22Rv1 (cell line): ENCODE results near the gene ENO4.

Source experiments
- H3K27ac ChIP-seq: fragments of 450-650 bp; 2 replicates; pipeline ENCODE4 v1.5.1; 2017
- ZFX ChIP-seq: fragments of 450-650 bp; IDR thresholded peaks from 2 replicates; pipeline ENCODE4 v1.6.1; 2017; ENCODE audit warnings: antibody characterized with exemption, borderline replicate concordance
- TF ChIP-seq, protein P1 (sequence below): fragments of 450-650 bp; IDR thresholded peaks from 2 replicates; pipeline ENCODE4 v1.5.1; 2017; ENCODE audit warnings: mild to moderate bottlenecking

ENO4 gene

DNA sequence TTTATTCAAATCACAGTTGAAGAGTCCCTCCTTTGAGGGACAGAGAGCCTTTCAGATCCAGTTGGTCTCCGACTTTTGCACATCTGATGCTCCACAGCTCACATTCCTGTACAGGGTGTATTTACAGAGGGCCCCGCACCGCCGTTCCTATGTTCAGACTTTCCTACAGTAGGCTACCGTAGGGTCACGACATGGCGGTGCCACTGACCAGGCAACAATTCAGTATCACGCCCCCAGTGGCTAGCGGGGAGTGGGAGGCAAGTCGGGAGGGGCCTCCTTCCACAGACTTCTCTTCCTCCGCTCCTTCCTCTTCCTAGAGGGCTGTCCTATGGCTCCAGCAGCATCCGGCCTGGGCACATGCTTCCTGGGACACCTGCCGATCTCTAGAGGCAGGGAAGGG is 40.6 kb upstream of the ENO4 start:
- TF ChIP-seq ZFX = no peak
- TF ChIP-seq, protein P1, sequence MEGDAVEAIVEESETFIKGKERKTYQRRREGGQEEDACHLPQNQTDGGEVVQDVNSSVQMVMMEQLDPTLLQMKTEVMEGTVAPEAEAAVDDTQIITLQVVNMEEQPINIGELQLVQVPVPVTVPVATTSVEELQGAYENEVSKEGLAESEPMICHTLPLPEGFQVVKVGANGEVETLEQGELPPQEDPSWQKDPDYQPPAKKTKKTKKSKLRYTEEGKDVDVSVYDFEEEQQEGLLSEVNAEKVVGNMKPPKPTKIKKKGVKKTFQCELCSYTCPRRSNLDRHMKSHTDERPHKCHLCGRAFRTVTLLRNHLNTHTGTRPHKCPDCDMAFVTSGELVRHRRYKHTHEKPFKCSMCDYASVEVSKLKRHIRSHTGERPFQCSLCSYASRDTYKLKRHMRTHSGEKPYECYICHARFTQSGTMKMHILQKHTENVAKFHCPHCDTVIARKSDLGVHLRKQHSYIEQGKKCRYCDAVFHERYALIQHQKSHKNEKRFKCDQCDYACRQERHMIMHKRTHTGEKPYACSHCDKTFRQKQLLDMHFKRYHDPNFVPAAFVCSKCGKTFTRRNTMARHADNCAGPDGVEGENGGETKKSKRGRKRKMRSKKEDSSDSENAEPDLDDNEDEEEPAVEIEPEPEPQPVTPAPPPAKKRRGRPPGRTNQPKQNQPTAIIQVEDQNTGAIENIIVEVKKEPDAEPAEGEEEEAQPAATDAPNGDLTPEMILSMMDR = no peak
- no peak overlapping the region for H3K27ac ChIP-seq

DNA sequence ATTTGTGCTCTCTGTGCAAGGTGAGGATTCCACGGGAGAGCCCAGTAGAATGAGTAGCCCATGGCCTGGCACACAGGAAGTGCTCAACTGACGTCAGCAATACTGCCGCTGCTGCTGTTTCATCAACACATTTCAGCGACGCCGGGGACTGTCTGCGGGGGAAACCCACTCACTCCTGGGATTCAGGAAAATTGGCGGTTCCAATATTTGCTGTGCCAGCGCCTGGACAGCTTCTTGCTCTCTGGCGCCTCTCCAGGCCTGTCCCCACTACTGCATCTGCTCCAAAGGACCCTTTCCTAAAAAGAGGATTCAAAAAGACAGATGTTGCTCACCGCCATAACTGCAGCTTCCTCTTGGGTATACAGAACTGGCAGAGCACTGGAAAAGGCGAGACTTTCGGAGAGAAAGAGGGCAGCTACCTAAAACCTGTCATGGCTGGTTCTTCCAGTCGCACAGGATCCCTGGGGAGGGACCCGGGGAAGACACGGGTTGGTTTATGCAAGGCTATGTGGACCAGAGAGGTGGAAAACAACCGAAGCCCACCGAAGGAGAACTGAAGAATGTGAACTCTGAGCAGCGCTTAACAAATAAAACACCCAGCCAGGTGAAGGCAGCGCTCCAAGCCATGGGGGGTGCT is 39.7 kb upstream of the ENO4 start:
- no peak for TF ChIP-seq ZFX
- TF ChIP-seq, protein P1 = peak; percentile 93
- H3K27ac ChIP-seq = no peak overlapping the region

DNA sequence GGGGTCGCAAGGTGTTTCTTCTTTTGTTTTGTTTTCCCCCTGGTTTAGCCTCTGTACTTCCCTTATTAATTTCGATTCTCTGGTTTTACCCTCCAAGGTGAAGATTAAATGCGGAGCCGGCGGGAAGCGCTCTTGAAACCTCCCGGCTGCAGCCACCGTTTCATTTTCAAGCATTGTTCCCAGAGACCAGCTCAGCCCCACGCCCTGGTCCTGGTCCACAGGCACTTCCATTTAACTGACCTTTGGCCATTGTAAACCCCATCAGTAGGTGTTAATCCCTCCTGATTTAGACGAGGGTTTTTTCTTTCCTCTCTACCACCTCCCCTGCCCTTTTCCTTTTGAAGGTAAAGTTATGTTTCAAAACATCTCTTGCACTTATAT is 39.2 kb upstream of the ENO4 start:
- no peak overlapping the region for H3K27ac ChIP-seq
- no peak for TF ChIP-seq ZFX
- TF ChIP-seq, protein P1 = no peak

DNA sequence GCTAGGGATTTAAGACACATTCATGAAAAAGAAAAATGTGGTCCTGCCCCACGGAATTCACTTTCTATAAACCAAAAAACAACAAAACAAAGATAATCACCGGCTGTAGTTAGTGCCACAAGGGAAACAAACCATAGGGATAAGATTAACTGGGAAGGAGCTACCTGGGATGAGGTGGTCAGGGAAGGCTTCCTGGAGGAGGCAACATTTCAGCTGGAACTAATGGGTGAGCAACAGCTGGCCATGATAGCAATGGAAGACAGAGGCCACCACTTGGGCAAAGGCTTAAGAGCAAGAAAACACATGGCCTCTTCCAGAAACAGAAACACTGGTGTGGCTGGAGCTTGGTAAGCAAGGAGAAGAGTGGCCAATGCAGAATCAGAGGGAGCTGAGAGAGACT is 38.4 kb upstream of the ENO4 start:
- no peak for TF ChIP-seq ZFX
- TF ChIP-seq, protein P1 = no peak
- no peak overlapping the region for H3K27ac ChIP-seq

DNA sequence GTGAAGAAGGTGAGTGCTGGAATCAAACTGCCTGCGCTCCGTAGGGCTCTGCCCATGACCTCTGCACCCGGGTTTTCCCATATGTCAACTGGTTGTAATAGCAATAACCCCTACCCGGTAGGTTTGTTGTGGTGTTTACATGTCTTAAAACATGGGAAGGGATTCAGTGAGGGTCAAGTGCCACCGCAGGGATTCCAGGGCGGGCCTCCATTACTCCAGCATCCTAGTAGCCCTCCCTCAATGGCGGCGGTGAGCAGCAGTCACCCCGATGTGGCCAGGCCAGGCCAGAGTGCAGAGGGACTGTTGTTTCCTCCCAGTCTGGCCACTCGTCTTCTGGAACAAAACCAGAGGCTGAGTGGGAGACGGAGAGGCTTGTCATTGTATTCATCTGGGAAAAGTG is 37.6 kb upstream of the ENO4 start:
- TF ChIP-seq, protein P1 = no peak
- no peak for TF ChIP-seq ZFX
- H3K27ac ChIP-seq = no peak overlapping the region

DNA sequence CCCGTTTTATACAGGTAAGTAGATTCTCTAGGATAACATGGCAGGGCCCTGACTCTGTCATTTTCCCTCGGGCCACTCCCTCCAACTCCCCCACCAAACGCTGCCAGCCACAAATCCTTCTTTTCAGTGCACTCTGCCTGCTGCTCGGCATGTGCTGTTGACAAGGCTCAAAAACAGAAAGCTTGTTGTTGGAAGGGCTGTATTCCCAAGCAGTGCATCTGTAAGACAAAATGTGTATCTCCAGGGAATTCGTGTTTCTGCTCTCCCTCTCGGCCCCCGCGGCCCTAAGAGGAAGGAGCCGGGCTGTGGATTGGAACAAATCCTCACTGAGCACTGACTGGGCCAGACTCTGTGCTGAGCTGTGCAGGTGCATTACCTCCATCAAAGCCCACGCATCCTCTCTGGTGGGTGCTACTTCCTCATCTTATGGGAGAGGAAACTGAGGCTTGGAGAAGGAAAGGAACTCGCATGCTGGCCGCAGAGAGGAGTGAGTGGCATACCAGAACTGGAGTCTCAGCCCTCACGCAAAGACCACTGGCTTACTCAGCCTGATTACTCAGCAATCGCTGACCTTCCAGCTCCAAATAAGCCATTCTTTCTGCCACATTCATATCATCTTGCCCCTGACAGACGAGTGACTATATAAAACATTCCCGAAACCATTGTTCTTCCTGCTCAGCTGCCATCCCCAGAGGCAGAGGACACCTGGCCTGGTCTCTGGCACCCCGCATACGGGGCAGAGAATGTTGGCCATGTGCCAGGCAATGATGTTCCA is 33.5 kb upstream of the ENO4 start:
- H3K27ac ChIP-seq = no peak overlapping the region
- TF ChIP-seq ZFX = no peak

DNA sequence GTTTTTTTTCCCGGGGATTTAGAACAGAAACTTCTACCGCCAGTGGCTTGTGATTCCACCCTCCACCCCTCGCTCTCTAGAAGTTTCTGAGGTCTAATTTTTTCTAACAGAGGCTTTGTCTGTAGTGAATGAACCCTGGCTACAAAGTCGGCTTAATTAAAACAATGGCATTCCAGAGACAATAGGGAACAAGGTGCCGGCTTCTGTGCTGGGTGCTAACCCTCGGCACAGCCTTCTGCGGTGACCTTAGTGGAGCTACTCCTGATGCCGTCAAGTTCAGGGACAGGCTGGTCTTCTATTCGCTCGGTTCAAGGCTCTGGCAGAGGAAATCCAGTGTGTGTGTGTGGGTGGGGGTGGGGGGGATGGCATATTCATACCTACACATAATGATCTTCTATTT is 32.1 kb upstream of the ENO4 start:
- no peak overlapping the region for H3K27ac ChIP-seq
- TF ChIP-seq, protein P1 = no peak
- TF ChIP-seq ZFX = no peak
